Measurements from ENCODE around the gene MYBPC3.

- no peak for TF ChIP-seq POLR2A (IDR thresholded peaks at IDR 0.05)
- no peak for TF ChIP-seq CTCF (IDR thresholded peaks at IDR 0.05)
Measured at GRCh38 chr11:47384498-47384897, 32.0 kb upstream of the MYBPC3 start.

Data from thyroid gland (tissue), 4 donors.